K562 (cell line): ENCODE results near the gene CCDC158. TPM values are rescaled to one million over a fixed set of nuclear protein-coding genes. Genes with fewer than 3 reads are reported as not detected.

Source experiments
- ATAC-seq: fragments of 200-7000 bp; cut with Tn5 transposase; 3 replicates; pipeline ENCODE4 v1.9.1; 2020; ENCODE audit warnings: moderate library complexity
- BruUV-seq: library from RNA; stranded (reverse); fragments of 400-500 nt; replicated peaks from 2 replicates; lab custom pipeline; 2021; lab: Mats Ljungman, UMichigan
- CTCF ChIA-PET: fragments of 300-600 bp; formaldehyde crosslinking; extraction: SDS; loops from one replicate; lab custom pipeline; 2021; ENCODE audit warnings: low intra/inter-chr PET ratio; lab: Yijun Ruan, JAX
- POLR2A ChIA-PET: fragments of 300-600, 350-650 bp; sonication (Branson Sonifier 250); formaldehyde crosslinking; extraction: SDS; loops from one replicate; lab custom pipeline; 2021; ENCODE audit warnings: antibody characterized with exemption, inconsistent platforms; lab: Yijun Ruan, JAX
- DNase-seq, 4 experiments: peaks; one replicate each; pipeline versions ENCODE4 v3.0.0 to v3.0.0-alpha.2; 2011 to 2018; ENCODE audit warnings: low spot score in 3 of 4, mixed read lengths in 3 of 4; ENCODE audit errors: extremely low read depth in 1 of 4
- FAIRE-seq: peaks from 2 replicates; lab custom pipeline; 2011; peaks lifted over from hg19 to GRCh38; lab: Jason Lieb, UNC
- H2AFZ ChIP-seq: 2 replicates; pipeline ENCODE4 v1.6.0; 2011; ENCODE audit warnings: low read depth, low read length, control low read depth, inconsistent platforms
- H3K27ac ChIP-seq: fragments of 200-600 bp; 3 replicates; pipeline ENCODE4 v1.8.0; 2011; ENCODE audit warnings: low read depth, mild to moderate bottlenecking, control low read depth, inconsistent platforms, low read length, moderate library complexity, mixed read lengths; ENCODE audit errors: extremely low read depth
- H3K27me3 ChIP-seq, 2 experiments: fragments of 300-600 bp in 1 of 2; 2 replicates in 1 of 2; 3 replicates in 1 of 2; pipeline versions ENCODE4 v1.6.0 to v1.8.0; 2011; ENCODE audit warnings: inconsistent platforms in 2 of 2, low read length in 2 of 2, mild to moderate bottlenecking in 1 of 2, mixed read lengths in 1 of 2, moderate library complexity in 1 of 2; ENCODE audit not compliant: control insufficient read depth in 2 of 2, insufficient read depth in 2 of 2
- H3K36me3 ChIP-seq: fragments of 300-600 bp; 3 replicates; pipeline ENCODE4 v1.8.0; 2011; ENCODE audit warnings: mild to moderate bottlenecking, low read length, inconsistent platforms; ENCODE audit not compliant: control insufficient read depth, insufficient read depth
- H3K4me1 ChIP-seq, 2 experiments: fragments of 200-600 bp in 1 of 2; replicated peaks in 1 of 2; 2 replicates in 1 of 2; 3 replicates in 1 of 2; pipeline versions ENCODE4 v1.5.1 to v1.8.0; 2011; ENCODE audit warnings: inconsistent platforms in 2 of 2, low read length in 2 of 2, mild to moderate bottlenecking in 1 of 2, mixed read lengths in 1 of 2, moderate library complexity in 1 of 2; ENCODE audit not compliant: control insufficient read depth in 2 of 2, insufficient read depth in 2 of 2
- H3K4me2 ChIP-seq: 2 replicates; pipeline ENCODE4 v1.6.1; 2011; ENCODE audit warnings: low read length, control low read depth, inconsistent platforms, mixed read lengths; ENCODE audit not compliant: insufficient read depth
- H3K4me3 ChIP-seq: fragments of 200-600 bp; sonication (generic), shearing (Covaris generic); 2 replicates; pipeline ENCODE4 v1.5.1; 2016; ENCODE audit warnings: control low read depth, inconsistent platforms
- H3K79me2 ChIP-seq: fragments of 200-600 bp; 3 replicates; pipeline ENCODE4 v1.8.0; 2011; ENCODE audit warnings: low read length, inconsistent platforms; ENCODE audit not compliant: control insufficient read depth, insufficient read depth
- H3K9ac ChIP-seq, 2 experiments: 2 replicates each; pipeline versions ENCODE4 v1.6.0 to v1.6.1; 2011; ENCODE audit warnings: low read depth in 2 of 2, low read length in 2 of 2, control low read depth in 1 of 2, inconsistent platforms in 1 of 2, mild to moderate bottlenecking in 1 of 2, mixed read lengths in 1 of 2; ENCODE audit not compliant: insufficient read depth in 1 of 2
- H3K9me1 ChIP-seq: one replicate; pipeline ENCODE4 v1.6.0; 2011; ENCODE audit warnings: inconsistent platforms, mild to moderate bottlenecking, low read length, moderate library complexity; ENCODE audit not compliant: control insufficient read depth, insufficient read depth
- H3K9me3 ChIP-seq: replicated peaks from 2 replicates; pipeline ENCODE4 v1.5.1; 2011; ENCODE audit warnings: low read depth, low read length, inconsistent platforms; ENCODE audit not compliant: control insufficient read depth, insufficient read depth
- H4K20me1 ChIP-seq: replicated peaks from 2 replicates; pipeline ENCODE4 v1.6.1; 2011; ENCODE audit warnings: low read length, inconsistent platforms, mixed read lengths; ENCODE audit not compliant: control insufficient read depth, insufficient read depth
- CCNT2 ChIP-seq: IDR thresholded peaks from 2 replicates; pipeline ENCODE4 v1.6.1; 2011; ENCODE audit warnings: borderline replicate concordance, low read depth, mild to moderate bottlenecking, moderate library complexity, mixed read lengths, low read length; ENCODE audit not compliant: insufficient read length; ENCODE audit errors: extremely low read depth
- ELF2 ChIP-seq: fragments of 250-450 bp; sonication (Bioruptor Pico); IDR thresholded peaks from 2 replicates; pipeline ENCODE4 v1.5.0; 2021; ENCODE audit warnings: mild to moderate bottlenecking
- EP400 ChIP-seq: fragments of 450-650 bp; IDR thresholded peaks from 2 replicates; pipeline ENCODE4 v1.6.1; 2017; ENCODE audit warnings: antibody characterized with exemption, mild to moderate bottlenecking, moderate library complexity
- GABPB2 ChIP-seq: fragments of 250-450 bp; sonication (Bioruptor Pico); conservative IDR thresholded peaks from 2 replicates; pipeline ENCODE4 v1.5.1; 2021; ENCODE audit warnings: mild to moderate bottlenecking
- JUN ChIP-seq, 2 experiments: sonication (generic) in 1 of 2; formaldehyde crosslinking in 1 of 2; IDR thresholded peaks; 2 replicates each; pipeline versions ENCODE4 v1.6.1 to v1.8.0; 2012 to 2022; ENCODE audit warnings: borderline replicate concordance in 2 of 2, mild to moderate bottlenecking in 2 of 2, improper control_type of control experiment in 1 of 2, low read depth in 1 of 2, low read length in 1 of 2, missing genetic modification reagents in 1 of 2
- MAFF ChIP-seq: IDR thresholded peaks from 2 replicates; pipeline ENCODE4 v1.6.1; 2012; ENCODE audit warnings: low read length, improper control_type of control experiment
- MAFG ChIP-seq: fragments of 450-650 bp; conservative IDR thresholded peaks from 2 replicates; pipeline ENCODE4 v1.6.1; 2016; ENCODE audit warnings: missing genetic modification characterization, missing compliant biosample characterization
- NCOR1 ChIP-seq: fragments of 450-650 bp; IDR thresholded peaks from 2 replicates; pipeline ENCODE4 v1.6.1; 2016; ENCODE audit warnings: mild to moderate bottlenecking, moderate library complexity
- SMARCA4 ChIP-seq: fragments of 450-650 bp; IDR thresholded peaks from 2 replicates; pipeline ENCODE4 v1.6.1; 2016
- TCF7L2 ChIP-seq: fragments of 150-350 bp; IDR thresholded peaks from 2 replicates; pipeline ENCODE4 v1.6.1; 2016; ENCODE audit warnings: low read depth, mild to moderate bottlenecking, low read length, moderate library complexity
- ZNF174 ChIP-seq: fragments of 250-450 bp; sonication (Bioruptor Pico); IDR thresholded peaks from 2 replicates; pipeline ENCODE4 v1.4.0; 2020; ENCODE audit warnings: mild to moderate bottlenecking
- ZNF699 ChIP-seq: fragments of 250-450 bp; sonication (Bioruptor Pico); IDR thresholded peaks from 2 replicates; pipeline ENCODE4 v1.8.0; 2021; ENCODE audit warnings: mild to moderate bottlenecking, moderate library complexity; ENCODE audit not compliant: insufficient replicate concordance
- WGBS: fragments of 100-300 bp; shearing (Covaris generic); methylation state at CpG from one replicate; pipeline ENCODE4 v1.1.6; 2016; ENCODE audit warnings: low coverage, mixed read lengths; ENCODE audit not compliant: insufficient coverage; ENCODE audit errors: missing lambda C conversion rate; 5-methylcytosine and 5-hydroxymethylcytosine counted together
- in situ Hi-C: fragments of 300-500 bp; cut with MboI; formaldehyde crosslinking; loops from 4 replicates; pipeline ENCODE4 v1.15.0; 2018; ENCODE audit warnings: inconsistent platforms, mixed read lengths
- intact Hi-C: fragments of 100-400 bp; cut with micrococcal nuclease; formaldehyde crosslinking; loops from 2 replicates; pipeline ENCODE4 v1.14.2; 2022
- polyA plus RNA-seq, 8 experiments: library from polyadenylated mRNA; depleted of rRNA in 4 of 8; stranded (reverse) in 5 of 8; unstranded in 3 of 8; fragments of >200 nt; fragmentation: Nextera tagmentation in 2 of 8; fragmentation: Illumina TruSeq in 1 of 8; extraction: Ambion mirVana in 2 of 8; extraction: Trizol in 1 of 8; gene quantifications; 2 replicates each; pipeline versions ENCODE4 v1.2.1 to v1.2.3, GENCODE V29; 2011 to 2014; ENCODE audit warnings: inconsistent platforms in 1 of 8, missing spikeins in 1 of 8
- total RNA-seq, 7 experiments: library from RNA; depleted of rRNA in 6 of 7; stranded (reverse); fragments of >200 nt in 6 of 7; fragmentation: Illumina TruSeq in 2 of 7; extraction: Trizol in 2 of 7; gene quantifications; 2 replicates each; pipeline versions ENCODE4 v1.2.1 to v1.2.3, GENCODE V29; 2011 to 2021; ENCODE audit warnings: low replicate concordance in 1 of 7
- TF ChIP-seq, protein P1 (sequence below): sonication (generic); formaldehyde crosslinking; IDR thresholded peaks from 2 replicates; pipeline ENCODE4 v1.8.0; 2022; ENCODE audit warnings: mild to moderate bottlenecking, missing genetic modification reagents
- TF ChIP-seq, protein P2 (sequence below): fragments of 250-450 bp; sonication (Bioruptor Pico); IDR thresholded peaks from 2 replicates; pipeline ENCODE4 v1.8.0; 2022; ENCODE audit warnings: inconsistent platforms, mild to moderate bottlenecking, moderate library complexity, borderline replicate concordance

The CCDC158 gene
- total and polyA plus RNA-seq, 9 of the 15 experiments (the other 6 are each of a cell fraction or from before 2014, with no cell fraction given): not detected

DNA sequence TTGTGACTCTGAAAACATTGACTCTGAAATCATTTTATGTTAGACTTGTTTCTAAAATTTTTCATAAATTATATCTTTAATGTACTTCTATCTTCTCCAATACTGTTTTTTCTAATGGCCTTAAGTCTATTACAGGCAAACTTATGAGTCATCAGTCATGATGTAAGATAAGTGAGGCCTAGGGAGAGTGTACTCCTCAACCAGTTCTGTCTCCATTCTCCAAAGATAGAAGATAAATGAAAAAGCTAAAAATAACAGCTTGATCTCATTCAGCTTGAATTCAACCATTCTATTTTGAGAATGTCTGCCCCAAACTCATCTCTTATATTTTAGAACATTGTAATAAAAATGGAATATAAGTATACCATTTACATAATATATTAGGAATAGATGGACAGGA, 79.9 kb downstream of the CCDC158 start (continued):
- TF ChIP-seq MAFG (tag) (no peak), SMARCA4 (peak; percentile 90), CCNT2 (no peak), ELF2 (no peak), JUN (IDR thresholded peaks at IDR 0.05; ENCODE audit: borderline replicate concordance, low read depth, low read length) (peak; percentile 95), JUN (CRISPR knock-in tag; IDR thresholded peaks at IDR 0.05; ENCODE audit: borderline replicate concordance) (no peak), TCF7L2 (no peak), MAFF (no peak)
- TF ChIP-seq, all 486 proteins: peak for 32

DNA sequence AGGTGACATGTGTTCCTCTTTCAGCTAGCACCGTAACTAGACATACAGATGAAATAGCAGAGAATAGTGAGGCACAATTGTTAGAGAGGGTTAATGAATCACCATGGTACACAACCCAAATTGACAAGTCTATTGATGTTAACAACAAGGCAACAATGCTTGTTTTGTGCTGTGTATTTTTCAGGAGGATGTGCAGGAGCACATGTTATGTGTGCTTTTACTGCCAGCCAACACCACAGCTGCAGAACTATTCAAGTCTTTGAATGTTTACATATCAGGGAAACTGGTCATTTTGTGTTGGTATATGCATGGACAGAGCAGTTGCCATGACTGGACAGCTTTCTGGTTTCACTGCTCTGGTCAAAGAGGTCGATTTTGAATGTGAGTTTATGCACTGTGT, 81.6 kb downstream of the CCDC158 start:
- WGBS: 18% methylated on average over 2 of the region's 2 CpGs
- no peak overlapping the region for H3K4me2 ChIP-seq
- no TSS peak for BruUV-seq
- ChIA-PET CTCF (no interaction called here), POLR2A (interaction anchor here (0.6 kb wide), 1 partner anchor 11 kb away, joined by 3 read pairs; no protein-coding TSS in a partner anchor)
- H3K79me2 ChIP-seq: no peaks in the 10 kb centered on the region
- DNase-seq: no peak
- H3K27me3 ChIP-seq: no peaks in the 10 kb centered on the region
- intact Hi-C loops (no loop called here), in situ Hi-C loops (no loop called here)
- no peak overlapping the region for H3K9ac ChIP-seq
- H3K36me3 ChIP-seq: no peaks in the 10 kb centered on the region
- TF ChIP-seq, protein P1, sequence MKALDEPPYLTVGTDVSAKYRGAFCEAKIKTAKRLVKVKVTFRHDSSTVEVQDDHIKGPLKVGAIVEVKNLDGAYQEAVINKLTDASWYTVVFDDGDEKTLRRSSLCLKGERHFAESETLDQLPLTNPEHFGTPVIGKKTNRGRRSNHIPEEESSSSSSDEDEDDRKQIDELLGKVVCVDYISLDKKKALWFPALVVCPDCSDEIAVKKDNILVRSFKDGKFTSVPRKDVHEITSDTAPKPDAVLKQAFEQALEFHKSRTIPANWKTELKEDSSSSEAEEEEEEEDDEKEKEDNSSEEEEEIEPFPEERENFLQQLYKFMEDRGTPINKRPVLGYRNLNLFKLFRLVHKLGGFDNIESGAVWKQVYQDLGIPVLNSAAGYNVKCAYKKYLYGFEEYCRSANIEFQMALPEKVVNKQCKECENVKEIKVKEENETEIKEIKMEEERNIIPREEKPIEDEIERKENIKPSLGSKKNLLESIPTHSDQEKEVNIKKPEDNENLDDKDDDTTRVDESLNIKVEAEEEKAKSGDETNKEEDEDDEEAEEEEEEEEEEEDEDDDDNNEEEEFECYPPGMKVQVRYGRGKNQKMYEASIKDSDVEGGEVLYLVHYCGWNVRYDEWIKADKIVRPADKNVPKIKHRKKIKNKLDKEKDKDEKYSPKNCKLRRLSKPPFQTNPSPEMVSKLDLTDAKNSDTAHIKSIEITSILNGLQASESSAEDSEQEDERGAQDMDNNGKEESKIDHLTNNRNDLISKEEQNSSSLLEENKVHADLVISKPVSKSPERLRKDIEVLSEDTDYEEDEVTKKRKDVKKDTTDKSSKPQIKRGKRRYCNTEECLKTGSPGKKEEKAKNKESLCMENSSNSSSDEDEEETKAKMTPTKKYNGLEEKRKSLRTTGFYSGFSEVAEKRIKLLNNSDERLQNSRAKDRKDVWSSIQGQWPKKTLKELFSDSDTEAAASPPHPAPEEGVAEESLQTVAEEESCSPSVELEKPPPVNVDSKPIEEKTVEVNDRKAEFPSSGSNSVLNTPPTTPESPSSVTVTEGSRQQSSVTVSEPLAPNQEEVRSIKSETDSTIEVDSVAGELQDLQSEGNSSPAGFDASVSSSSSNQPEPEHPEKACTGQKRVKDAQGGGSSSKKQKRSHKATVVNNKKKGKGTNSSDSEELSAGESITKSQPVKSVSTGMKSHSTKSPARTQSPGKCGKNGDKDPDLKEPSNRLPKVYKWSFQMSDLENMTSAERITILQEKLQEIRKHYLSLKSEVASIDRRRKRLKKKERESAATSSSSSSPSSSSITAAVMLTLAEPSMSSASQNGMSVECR (CRISPR knock-in tag): no peak
- TF ChIP-seq ZNF174 (CRISPR knock-in tag) (no peak), GABPB2 (CRISPR knock-in tag) (no peak), ZNF699 (CRISPR knock-in tag) (no peak), EP400 (no peak), NCOR1 (no peak)
- TF ChIP-seq, protein P2, sequence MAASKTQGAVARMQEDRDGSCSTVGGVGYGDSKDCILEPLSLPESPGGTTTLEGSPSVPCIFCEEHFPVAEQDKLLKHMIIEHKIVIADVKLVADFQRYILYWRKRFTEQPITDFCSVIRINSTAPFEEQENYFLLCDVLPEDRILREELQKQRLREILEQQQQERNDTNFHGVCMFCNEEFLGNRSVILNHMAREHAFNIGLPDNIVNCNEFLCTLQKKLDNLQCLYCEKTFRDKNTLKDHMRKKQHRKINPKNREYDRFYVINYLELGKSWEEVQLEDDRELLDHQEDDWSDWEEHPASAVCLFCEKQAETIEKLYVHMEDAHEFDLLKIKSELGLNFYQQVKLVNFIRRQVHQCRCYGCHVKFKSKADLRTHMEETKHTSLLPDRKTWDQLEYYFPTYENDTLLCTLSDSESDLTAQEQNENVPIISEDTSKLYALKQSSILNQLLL (CRISPR knock-in tag): no peak
- no peak overlapping the region for H3K27ac ChIP-seq
- peak overlapping the region; percentile 63 for H2AFZ ChIP-seq
- H3K9me1 ChIP-seq: no peaks in the 10 kb centered on the region
- FAIRE-seq: peak; percentile 19
- peaks cover 0 to 8% of the 10 kb centered on the region in 2 experiments; a peak in 2 of 5 replicates for H3K4me1 ChIP-seq
- no peaks in the 10 kb centered on the region for H3K9me3 ChIP-seq
- ATAC-seq: no peak
- no peak overlapping the region for H3K4me3 ChIP-seq
- H4K20me1 ChIP-seq: no peaks in the 10 kb centered on the region
